ENCODE data around the gene PDLIM5.

DNA sequence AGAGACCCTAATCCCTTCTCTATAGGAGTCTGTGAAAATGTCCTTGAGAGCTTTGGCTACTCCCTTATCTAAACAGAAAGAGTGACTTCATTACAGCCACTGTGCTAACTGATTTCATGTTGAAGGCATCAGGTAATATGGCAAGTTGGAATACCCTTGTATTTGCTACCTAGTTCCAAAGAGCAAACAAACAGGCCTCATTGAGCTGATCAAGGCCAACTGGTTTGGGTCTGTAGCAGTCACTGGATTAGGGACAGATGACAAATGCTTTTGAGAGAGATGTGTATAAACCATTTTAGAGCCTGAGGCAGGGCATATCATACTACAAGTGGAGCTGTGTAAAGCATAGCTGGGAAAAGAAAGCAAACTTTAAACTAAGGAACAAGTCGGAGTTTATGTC lies 22.9 kb upstream of the PDLIM5 start:
- TF ChIP-seq, protein P1, sequence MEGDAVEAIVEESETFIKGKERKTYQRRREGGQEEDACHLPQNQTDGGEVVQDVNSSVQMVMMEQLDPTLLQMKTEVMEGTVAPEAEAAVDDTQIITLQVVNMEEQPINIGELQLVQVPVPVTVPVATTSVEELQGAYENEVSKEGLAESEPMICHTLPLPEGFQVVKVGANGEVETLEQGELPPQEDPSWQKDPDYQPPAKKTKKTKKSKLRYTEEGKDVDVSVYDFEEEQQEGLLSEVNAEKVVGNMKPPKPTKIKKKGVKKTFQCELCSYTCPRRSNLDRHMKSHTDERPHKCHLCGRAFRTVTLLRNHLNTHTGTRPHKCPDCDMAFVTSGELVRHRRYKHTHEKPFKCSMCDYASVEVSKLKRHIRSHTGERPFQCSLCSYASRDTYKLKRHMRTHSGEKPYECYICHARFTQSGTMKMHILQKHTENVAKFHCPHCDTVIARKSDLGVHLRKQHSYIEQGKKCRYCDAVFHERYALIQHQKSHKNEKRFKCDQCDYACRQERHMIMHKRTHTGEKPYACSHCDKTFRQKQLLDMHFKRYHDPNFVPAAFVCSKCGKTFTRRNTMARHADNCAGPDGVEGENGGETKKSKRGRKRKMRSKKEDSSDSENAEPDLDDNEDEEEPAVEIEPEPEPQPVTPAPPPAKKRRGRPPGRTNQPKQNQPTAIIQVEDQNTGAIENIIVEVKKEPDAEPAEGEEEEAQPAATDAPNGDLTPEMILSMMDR (IDR thresholded peaks at IDR 0.05), result no peak
- TF ChIP-seq POLR2A (IDR thresholded peaks at IDR 0.05) (no peak), EP300 (IDR thresholded peaks at IDR 0.05) (no peak)
